Gastroesophageal sphincter (tissue), 4 donors: Measurements from ENCODE around the gene CCDC57. TPM values are rescaled to one million over a fixed set of nuclear protein-coding genes. Genes with fewer than 3 reads are reported as not detected.
A peak's percentile ranks its signal among the peaks of the same experiment; 100 is the strongest.

ENCODE experiments used
- ATAC-seq: fragments of 150-250 bp; one replicate; pipeline ENCODE4 v1.9.1; 2016; ENCODE audit warnings: mild to moderate bottlenecking, moderate library complexity
- H3K27ac ChIP-seq, 4 donors: fragments of 200-600 bp; sonication (generic) in 3 of 4; 1 replicate in 3 of 4; 2 replicates in 1 of 4; pipeline ENCODE4 v1.5.1; 2016 to 2019
- H3K27me3 ChIP-seq: fragments of 200-600 bp; sonication (generic); one replicate; pipeline ENCODE4 v1.5.1; 2019
- H3K36me3 ChIP-seq, 2 donors: fragments of 200-600 bp; sonication (generic); one replicate each; pipeline ENCODE4 v1.5.1; 2019; ENCODE audit warnings: control low read depth in 1 of 2
- H3K4me1 ChIP-seq, 3 donors: fragments of 200-600 bp; sonication (generic); 1 replicate in 2 of 3; 2 replicates in 1 of 3; pipeline ENCODE4 v1.5.1; 2016 to 2019; ENCODE audit warnings: control low read depth in 2 of 3
- H3K4me3 ChIP-seq, 2 donors: fragments of 200-600 bp; sonication (generic); one replicate each; pipeline ENCODE4 v1.5.1; 2019; ENCODE audit warnings: mild to moderate bottlenecking in 1 of 2, moderate library complexity in 1 of 2
- H3K9me3 ChIP-seq, 3 donors: fragments of 200-600 bp; sonication (generic); one replicate each; pipeline ENCODE4 v1.5.1; 2017 to 2019; ENCODE audit warnings: control low read depth in 2 of 3
- CTCF ChIP-seq, 4 experiments: fragments of 200-600 bp in 2 of 4; fragments of 450-650 bp in 2 of 4; sonication (generic) in 1 of 4; IDR thresholded peaks; one replicate each; pipeline ENCODE4 v1.5.1; 2017 to 2019; ENCODE audit warnings: antibody characterized with exemption in 4 of 4, mild to moderate bottlenecking in 2 of 4, moderate library complexity in 2 of 4
- EP300 ChIP-seq: sonication (generic); formaldehyde crosslinking; IDR thresholded peaks from one replicate; pipeline ENCODE4 v1.6.1; 2017; ENCODE audit warnings: antibody characterized with exemption, mild to moderate bottlenecking
- POLR2A ChIP-seq, 2 donors: fragments of 450-650 bp; IDR thresholded peaks; one replicate each; pipeline ENCODE4 v1.6.1; 2017; ENCODE audit warnings: antibody characterized with exemption in 2 of 2, mild to moderate bottlenecking in 2 of 2, moderate library complexity in 1 of 2
- POLR2AphosphoS5 ChIP-seq: sonication (generic); formaldehyde crosslinking; IDR thresholded peaks from one replicate; pipeline ENCODE4 v1.6.1; 2017; ENCODE audit warnings: antibody characterized with exemption
- WGBS, 2 donors: methylation state at CpG; one replicate each; pipeline ENCODE4 v1.1.5; 2018; ENCODE audit warnings: low coverage in 1 of 2; 5-methylcytosine and 5-hydroxymethylcytosine counted together
- total RNA-seq, 4 donors: library from RNA; depleted of rRNA; stranded (reverse); fragments of >200 nt; gene quantifications; one replicate each; pipeline ENCODE4 v1.1.0, GENCODE V29; 2016

The CCDC57 gene
- total RNA-seq, 4 donors from 2014 or later, result 6.5 to 28.2 (median 16.2) TPM

GRCh38 chr17:82096709-82097183 lies 115.9 kb downstream of the CCDC57 start:
- Histone ChIP-seq H3K4me3 (peak overlapping the region; percentile 53 to 95), H3K27ac (peak overlapping the region in 3 of 4 donors; percentile 93 to 98 (median 97)), H3K9me3 (no peaks in the 10 kb centered on the region), H3K4me1 (peaks cover 0 to 53% (median 21%) of the 10 kb centered on the region in 3 donors), H3K36me3 (peaks cover 0 to 45% of the 10 kb centered on the region in 2 donors), H3K27me3 (no peaks in the 10 kb centered on the region)
- WGBS, 2 donors, result no CpG with 5 or more reads among the region's 8 CpGs
- TF ChIP-seq EP300, result no peak
- no peak for TF ChIP-seq POLR2AphosphoS5
- no peak for TF ChIP-seq CTCF (IDR thresholded peaks at IDR 0.05)
- no peak for TF ChIP-seq POLR2A (IDR thresholded peaks at IDR 0.05)
- no peak for ATAC-seq

GRCh38 chr17:82095777-82096708 lies 116.6 kb downstream of the CCDC57 start:
- Histone ChIP-seq H3K36me3 (peaks cover 0 to 52% of the 10 kb centered on the region in 2 donors), H3K9me3 (no peaks in the 10 kb centered on the region), H3K4me3 (peak overlapping the region in 1 of 2 donors; percentile 95), H3K27me3 (no peaks in the 10 kb centered on the region), H3K27ac (no peak overlapping the region), H3K4me1 (peaks cover 0 to 46% (median 21%) of the 10 kb centered on the region in 3 donors)
- TF ChIP-seq CTCF (IDR thresholded peaks at IDR 0.05) (no peak), POLR2A (IDR thresholded peaks at IDR 0.05) (no peak), POLR2AphosphoS5 (no peak), EP300 (no peak)
- WGBS, 2 donors, result 93% methylated on average over 2 of the region's 35 CpGs; no CpG with 5 or more reads in 1 of the 2 donors
- no peak for ATAC-seq

DNA sequence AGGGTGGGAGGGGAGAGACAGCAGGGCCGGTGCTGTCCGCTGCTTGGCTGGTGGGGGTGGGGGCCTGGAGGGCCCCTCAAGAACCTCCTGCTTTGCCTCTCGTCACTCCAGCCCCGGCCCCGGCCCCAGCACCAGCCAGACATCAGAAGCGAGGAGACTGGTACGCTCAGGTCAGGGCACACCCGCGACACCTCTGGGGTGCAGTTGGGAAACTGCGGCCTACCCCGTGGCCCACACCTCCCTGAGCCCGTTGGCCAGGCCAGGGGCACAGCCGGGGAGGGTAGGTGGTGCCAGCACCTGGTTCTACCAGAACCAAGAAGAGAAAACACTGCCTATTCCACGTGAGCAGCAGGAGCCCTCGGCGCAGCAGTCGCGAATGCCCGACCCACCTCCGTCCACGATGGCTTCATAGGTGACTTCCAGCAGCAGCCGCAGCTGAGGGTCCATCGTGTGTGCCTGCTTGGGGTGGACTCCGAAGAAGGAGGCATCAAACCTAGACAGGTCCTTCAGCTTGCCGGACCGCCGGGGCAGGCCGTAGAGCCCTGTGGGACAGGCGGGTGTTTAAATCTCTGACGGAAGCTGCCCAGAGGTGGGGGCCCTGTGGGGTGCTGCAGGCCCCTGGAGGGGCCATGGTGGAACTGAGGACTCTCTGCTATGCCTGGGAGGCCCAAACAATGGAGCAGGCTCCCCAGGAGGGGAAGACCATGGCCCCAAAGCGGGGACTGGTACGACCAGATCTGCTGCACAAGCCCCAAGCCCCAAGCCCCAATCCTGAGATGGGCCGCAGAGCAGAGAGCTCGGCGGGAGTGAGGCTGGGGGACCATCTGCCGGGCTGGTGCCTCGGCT lies 117.5 kb downstream of the CCDC57 start:
- H3K9me3 ChIP-seq, result no peaks in the 10 kb centered on the region
- no peaks in the 10 kb centered on the region for H3K27me3 ChIP-seq
- no CpG with 5 or more reads among the region's 37 CpGs for WGBS, 2 donors
- no peak for ATAC-seq
- peaks cover 0 to 61% of the 10 kb centered on the region in 2 donors for H3K36me3 ChIP-seq
- H3K4me1 ChIP-seq, result peaks cover 0 to 39% (median 21%) of the 10 kb centered on the region in 3 donors
- TF ChIP-seq POLR2AphosphoS5, result no peak
- no peak for TF ChIP-seq POLR2A (IDR thresholded peaks at IDR 0.05)
- no peak for TF ChIP-seq EP300
- TF ChIP-seq CTCF (IDR thresholded peaks at IDR 0.05), result no peak
- no peak overlapping the region for H3K27ac ChIP-seq
- H3K4me3 ChIP-seq, result no peak overlapping the region

DNA sequence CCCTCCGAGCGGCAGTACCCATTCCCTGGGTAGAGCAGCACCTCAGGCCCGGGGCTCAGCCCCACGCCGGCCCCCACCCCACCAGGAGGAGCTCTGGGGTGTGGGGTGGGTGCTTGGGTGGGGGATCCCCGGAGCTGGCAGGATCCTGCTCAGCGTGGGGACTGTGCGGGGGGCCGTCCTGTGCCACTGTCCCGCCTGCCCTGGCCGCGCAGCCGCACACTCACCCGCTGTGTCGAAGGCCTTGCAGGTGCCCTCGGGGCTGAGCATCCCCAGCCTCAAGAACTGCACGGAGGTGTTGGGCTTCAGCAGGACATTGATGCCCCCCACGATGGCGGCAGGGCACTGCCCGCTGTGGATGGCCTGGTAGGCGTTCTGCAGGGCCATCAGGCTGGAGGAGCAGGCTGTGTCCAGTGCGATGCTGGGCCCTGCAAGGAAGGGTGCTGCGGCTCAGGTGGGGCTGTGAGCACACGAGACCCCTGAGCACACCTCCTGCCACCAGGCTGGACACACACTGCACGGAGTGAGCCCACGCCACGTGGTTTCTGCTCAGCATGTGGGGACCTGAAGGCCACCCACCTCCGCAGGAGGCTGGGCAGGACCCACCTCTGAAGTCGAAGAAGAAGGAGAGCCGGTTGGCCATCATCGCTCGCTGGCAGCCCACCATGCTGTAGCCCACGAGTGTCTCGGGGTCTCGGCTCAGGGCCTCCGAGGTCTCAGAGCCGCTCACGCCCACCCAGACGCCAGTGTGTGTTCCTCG lies 119.5 kb downstream of the CCDC57 start:
- Histone ChIP-seq H3K27me3 (no peaks in the 10 kb centered on the region), H3K36me3 (peaks cover 0 to 81% of the 10 kb centered on the region in 2 donors), H3K27ac (no peak overlapping the region), H3K9me3 (no peaks in the 10 kb centered on the region), H3K4me1 (peaks cover 0 to 26% (median 11%) of the 10 kb centered on the region in 3 donors), H3K4me3 (no peak overlapping the region)
- no peak for TF ChIP-seq EP300
- no peak for TF ChIP-seq POLR2AphosphoS5
- no peak for TF ChIP-seq POLR2A (IDR thresholded peaks at IDR 0.05)
- TF ChIP-seq CTCF (IDR thresholded peaks at IDR 0.05), result no peak
- no peak for ATAC-seq
- WGBS, 2 donors, result no CpG with 5 or more reads among the region's 40 CpGs
